K562 (cell line): Measurements from ENCODE around the gene TERB1. TPM values are rescaled to one million over a fixed set of nuclear protein-coding genes. Genes with fewer than 3 reads are reported as not detected.

Experiments used
- ATAC-seq: fragments of 200-7000 bp; cut with Tn5 transposase; 3 replicates; pipeline ENCODE4 v1.9.1; 2020; ENCODE audit warnings: moderate library complexity
- BruUV-seq: library from RNA; stranded (reverse); fragments of 400-500 nt; replicated peaks from 2 replicates; lab custom pipeline; 2021; lab: Mats Ljungman, UMichigan
- CTCF ChIA-PET: fragments of 300-600 bp; formaldehyde crosslinking; extraction: SDS; loops from one replicate; lab custom pipeline; 2021; ENCODE audit warnings: low intra/inter-chr PET ratio; lab: Yijun Ruan, JAX
- POLR2A ChIA-PET: fragments of 300-600, 350-650 bp; sonication (Branson Sonifier 250); formaldehyde crosslinking; extraction: SDS; loops from one replicate; lab custom pipeline; 2021; ENCODE audit warnings: antibody characterized with exemption, inconsistent platforms; lab: Yijun Ruan, JAX
- DNase-seq, 4 experiments: peaks; one replicate each; pipeline versions ENCODE4 v3.0.0 to v3.0.0-alpha.2; 2011 to 2018; ENCODE audit warnings: low spot score in 3 of 4, mixed read lengths in 3 of 4; ENCODE audit errors: extremely low read depth in 1 of 4
- FAIRE-seq: peaks from 2 replicates; lab custom pipeline; 2011; peaks lifted over from hg19 to GRCh38; lab: Jason Lieb, UNC
- H2AFZ ChIP-seq: 2 replicates; pipeline ENCODE4 v1.6.0; 2011; ENCODE audit warnings: low read depth, low read length, control low read depth, inconsistent platforms
- H3K27ac ChIP-seq: fragments of 200-600 bp; 3 replicates; pipeline ENCODE4 v1.8.0; 2011; ENCODE audit warnings: low read depth, mild to moderate bottlenecking, control low read depth, inconsistent platforms, low read length, moderate library complexity, mixed read lengths; ENCODE audit errors: extremely low read depth
- H3K27me3 ChIP-seq, 2 experiments: fragments of 300-600 bp in 1 of 2; 2 replicates in 1 of 2; 3 replicates in 1 of 2; pipeline versions ENCODE4 v1.6.0 to v1.8.0; 2011; ENCODE audit warnings: inconsistent platforms in 2 of 2, low read length in 2 of 2, mild to moderate bottlenecking in 1 of 2, mixed read lengths in 1 of 2, moderate library complexity in 1 of 2; ENCODE audit not compliant: control insufficient read depth in 2 of 2, insufficient read depth in 2 of 2
- H3K36me3 ChIP-seq: fragments of 300-600 bp; 3 replicates; pipeline ENCODE4 v1.8.0; 2011; ENCODE audit warnings: mild to moderate bottlenecking, low read length, inconsistent platforms; ENCODE audit not compliant: control insufficient read depth, insufficient read depth
- H3K4me1 ChIP-seq, 2 experiments: fragments of 200-600 bp in 1 of 2; replicated peaks in 1 of 2; 2 replicates in 1 of 2; 3 replicates in 1 of 2; pipeline versions ENCODE4 v1.5.1 to v1.8.0; 2011; ENCODE audit warnings: inconsistent platforms in 2 of 2, low read length in 2 of 2, mild to moderate bottlenecking in 1 of 2, mixed read lengths in 1 of 2, moderate library complexity in 1 of 2; ENCODE audit not compliant: control insufficient read depth in 2 of 2, insufficient read depth in 2 of 2
- H3K4me2 ChIP-seq: 2 replicates; pipeline ENCODE4 v1.6.1; 2011; ENCODE audit warnings: low read length, control low read depth, inconsistent platforms, mixed read lengths; ENCODE audit not compliant: insufficient read depth
- H3K4me3 ChIP-seq: fragments of 200-600 bp; sonication (generic), shearing (Covaris generic); 2 replicates; pipeline ENCODE4 v1.5.1; 2016; ENCODE audit warnings: control low read depth, inconsistent platforms
- H3K79me2 ChIP-seq: fragments of 200-600 bp; 3 replicates; pipeline ENCODE4 v1.8.0; 2011; ENCODE audit warnings: low read length, inconsistent platforms; ENCODE audit not compliant: control insufficient read depth, insufficient read depth
- H3K9ac ChIP-seq, 2 experiments: 2 replicates each; pipeline versions ENCODE4 v1.6.0 to v1.6.1; 2011; ENCODE audit warnings: low read depth in 2 of 2, low read length in 2 of 2, control low read depth in 1 of 2, inconsistent platforms in 1 of 2, mild to moderate bottlenecking in 1 of 2, mixed read lengths in 1 of 2; ENCODE audit not compliant: insufficient read depth in 1 of 2
- H3K9me1 ChIP-seq: one replicate; pipeline ENCODE4 v1.6.0; 2011; ENCODE audit warnings: inconsistent platforms, mild to moderate bottlenecking, low read length, moderate library complexity; ENCODE audit not compliant: control insufficient read depth, insufficient read depth
- H3K9me3 ChIP-seq: replicated peaks from 2 replicates; pipeline ENCODE4 v1.5.1; 2011; ENCODE audit warnings: low read depth, low read length, inconsistent platforms; ENCODE audit not compliant: control insufficient read depth, insufficient read depth
- H4K20me1 ChIP-seq: replicated peaks from 2 replicates; pipeline ENCODE4 v1.6.1; 2011; ENCODE audit warnings: low read length, inconsistent platforms, mixed read lengths; ENCODE audit not compliant: control insufficient read depth, insufficient read depth
- GABPB1 ChIP-seq: sonication (generic); formaldehyde crosslinking; IDR thresholded peaks from 2 replicates; pipeline ENCODE4 v1.8.0; 2022; ENCODE audit warnings: mild to moderate bottlenecking, missing genetic modification reagents
- HMG20B ChIP-seq: fragments of 250-450 bp; sonication (Bioruptor Pico); IDR thresholded peaks from 2 replicates; pipeline ENCODE4 v1.5.0; 2021; ENCODE audit warnings: mild to moderate bottlenecking
- ZNF121 ChIP-seq: sonication (generic); formaldehyde crosslinking; conservative IDR thresholded peaks from 2 replicates; pipeline ENCODE4 v1.8.0; 2022; ENCODE audit warnings: missing genetic modification reagents
- WGBS: fragments of 100-300 bp; shearing (Covaris generic); methylation state at CpG from one replicate; pipeline ENCODE4 v1.1.6; 2016; ENCODE audit warnings: low coverage, mixed read lengths; ENCODE audit not compliant: insufficient coverage; ENCODE audit errors: missing lambda C conversion rate; 5-methylcytosine and 5-hydroxymethylcytosine counted together
- in situ Hi-C: fragments of 300-500 bp; cut with MboI; formaldehyde crosslinking; loops from 4 replicates; pipeline ENCODE4 v1.15.0; 2018; ENCODE audit warnings: inconsistent platforms, mixed read lengths
- intact Hi-C: fragments of 100-400 bp; cut with micrococcal nuclease; formaldehyde crosslinking; loops from 2 replicates; pipeline ENCODE4 v1.14.2; 2022
- polyA plus RNA-seq, 8 experiments: library from polyadenylated mRNA; depleted of rRNA in 4 of 8; stranded (reverse) in 5 of 8; unstranded in 3 of 8; fragments of >200 nt; fragmentation: Nextera tagmentation in 2 of 8; fragmentation: Illumina TruSeq in 1 of 8; extraction: Ambion mirVana in 2 of 8; extraction: Trizol in 1 of 8; gene quantifications; 2 replicates each; pipeline versions ENCODE4 v1.2.1 to v1.2.3, GENCODE V29; 2011 to 2014; ENCODE audit warnings: inconsistent platforms in 1 of 8, missing spikeins in 1 of 8
- total RNA-seq, 7 experiments: library from RNA; depleted of rRNA in 6 of 7; stranded (reverse); fragments of >200 nt in 6 of 7; fragmentation: Illumina TruSeq in 2 of 7; extraction: Trizol in 2 of 7; gene quantifications; 2 replicates each; pipeline versions ENCODE4 v1.2.1 to v1.2.3, GENCODE V29; 2011 to 2021; ENCODE audit warnings: low replicate concordance in 1 of 7

Gene TERB1
- total and polyA plus RNA-seq, 9 of the 15 experiments (the other 6 are each of a cell fraction or from before 2014, with no cell fraction given) = not detected

GRCh38 chr16:66801320-66802105 lies at the start of gene TERB1 (continued):
- no peak for TF ChIP-seq GABPB1 (CRISPR knock-in tag)

DNA sequence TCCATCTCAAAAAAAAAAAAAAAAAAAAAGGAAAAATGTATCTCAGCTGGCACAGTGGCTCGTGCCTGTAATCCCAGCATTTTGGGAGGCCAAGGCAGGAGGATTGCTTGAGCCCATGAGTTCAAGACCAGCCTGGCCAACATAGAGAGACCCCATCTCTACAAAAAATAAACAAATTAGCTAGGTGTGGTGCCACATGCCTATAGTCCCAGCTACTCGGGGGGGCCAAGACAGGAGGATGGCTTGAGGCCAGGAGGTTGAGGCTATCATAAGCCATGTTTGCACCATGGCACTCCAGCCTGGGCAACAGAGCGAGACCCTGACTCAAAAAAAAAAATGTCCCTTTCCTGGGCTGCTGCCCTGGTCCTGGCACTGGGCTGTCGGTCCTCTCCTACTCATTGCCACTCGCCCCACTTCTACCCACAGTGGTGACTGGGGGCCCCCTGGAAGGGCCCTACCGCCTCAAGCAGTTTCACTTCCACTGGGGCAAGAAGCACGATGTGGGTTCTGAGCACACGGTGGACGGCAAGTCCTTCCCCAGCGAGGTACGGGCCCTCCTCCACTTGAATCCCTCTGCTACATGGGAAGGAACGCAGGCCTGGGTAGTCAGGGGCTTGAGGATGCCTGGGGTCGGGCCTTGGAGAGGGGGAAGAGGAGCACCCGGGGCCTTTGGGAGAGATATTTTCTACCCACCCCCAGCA lies 48.9 kb upstream of the TERB1 start:
- TF ChIP-seq ZNF121 (CRISPR knock-in tag) (peak; percentile 64; the same call in 1 of the 2 replicates), HMG20B (CRISPR knock-in tag) (no peak)
- TF ChIP-seq, all 486 proteins: peak for 1
- no peak for DNase-seq
- no peak overlapping the region for H2AFZ ChIP-seq
- peaks cover 5 to 12% of the 10 kb centered on the region in 2 experiments; a peak in 3 of 5 replicates for H3K4me1 ChIP-seq
- H3K27me3 ChIP-seq = peaks cover 7 to 10% of the 10 kb centered on the region in 2 experiments; a peak in 3 of 5 replicates
- no peaks in the 10 kb centered on the region for H3K9me3 ChIP-seq
- in situ Hi-C loops = no loop called here
- H3K9me1 ChIP-seq = no peaks in the 10 kb centered on the region
- intact Hi-C loops = no loop called here
- H3K36me3 ChIP-seq = no peaks in the 10 kb centered on the region
- H3K27ac ChIP-seq = no peak overlapping the region
- BruUV-seq = no TSS peak
- no peaks in the 10 kb centered on the region for H3K79me2 ChIP-seq
- no peaks in the 10 kb centered on the region for H4K20me1 ChIP-seq
- H3K4me3 ChIP-seq = no peak overlapping the region
- CTCF ChIA-PET = no interaction called here
- peak overlapping the region in 1 of 2 experiments; percentile 7; a peak in 1 of 4 replicates for H3K9ac ChIP-seq
- 31% methylated on average over 13 of the region's 14 CpGs for WGBS
- FAIRE-seq = no peak
- POLR2A ChIA-PET = interaction anchor here (1.0 to 1.4 kb wide), 2 partner anchors 10 to 25 kb away, joined by 4 to 5 read pairs; no protein-coding TSS in a partner anchor
- H3K4me2 ChIP-seq = no peak overlapping the region
- ATAC-seq = no peak
